Stimulated activated CD8-positive, alpha-beta memory T cell treated with anti-CD3 and anti-CD28 coated beads, Interleukin-12 subunit alpha, Interleukin-12 subunit beta, amount 100 ng/mL, for 4 hours (primary cell): ENCODE measurements around the gene CHCHD6.

Experiments
- DNase-seq: peaks from one replicate; pipeline ENCODE4 v3.0.0-alpha.2; 2020; ENCODE audit warnings: low read depth

Gene CHCHD6

DNA sequence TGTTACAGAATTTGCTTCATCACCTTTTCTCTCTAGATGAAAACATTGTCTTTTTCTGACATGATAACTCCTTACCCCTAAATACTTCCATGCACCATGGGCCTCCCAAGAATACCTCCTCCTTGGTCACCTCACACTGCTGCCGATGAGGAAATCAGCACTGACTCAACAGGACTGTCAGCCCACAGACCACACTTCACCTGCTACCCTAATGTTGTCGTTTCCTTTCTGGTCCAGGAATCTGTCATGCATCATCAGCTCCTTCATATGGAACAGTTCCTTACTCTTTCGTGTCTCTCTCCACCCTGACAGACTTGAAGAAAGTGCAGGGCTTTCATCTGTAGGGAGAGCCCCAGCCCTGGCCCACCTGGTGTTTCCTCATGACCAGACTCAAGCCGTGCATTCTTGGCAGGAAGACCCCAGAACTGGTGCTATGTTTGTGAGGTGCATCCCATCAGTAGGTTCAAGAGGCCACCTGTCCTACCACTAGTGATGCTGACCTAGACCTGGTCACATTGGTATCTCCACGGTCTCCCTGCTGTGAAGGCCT is 237.8 kb downstream of the CHCHD6 start:
- DNase-seq = no peak

DNA sequence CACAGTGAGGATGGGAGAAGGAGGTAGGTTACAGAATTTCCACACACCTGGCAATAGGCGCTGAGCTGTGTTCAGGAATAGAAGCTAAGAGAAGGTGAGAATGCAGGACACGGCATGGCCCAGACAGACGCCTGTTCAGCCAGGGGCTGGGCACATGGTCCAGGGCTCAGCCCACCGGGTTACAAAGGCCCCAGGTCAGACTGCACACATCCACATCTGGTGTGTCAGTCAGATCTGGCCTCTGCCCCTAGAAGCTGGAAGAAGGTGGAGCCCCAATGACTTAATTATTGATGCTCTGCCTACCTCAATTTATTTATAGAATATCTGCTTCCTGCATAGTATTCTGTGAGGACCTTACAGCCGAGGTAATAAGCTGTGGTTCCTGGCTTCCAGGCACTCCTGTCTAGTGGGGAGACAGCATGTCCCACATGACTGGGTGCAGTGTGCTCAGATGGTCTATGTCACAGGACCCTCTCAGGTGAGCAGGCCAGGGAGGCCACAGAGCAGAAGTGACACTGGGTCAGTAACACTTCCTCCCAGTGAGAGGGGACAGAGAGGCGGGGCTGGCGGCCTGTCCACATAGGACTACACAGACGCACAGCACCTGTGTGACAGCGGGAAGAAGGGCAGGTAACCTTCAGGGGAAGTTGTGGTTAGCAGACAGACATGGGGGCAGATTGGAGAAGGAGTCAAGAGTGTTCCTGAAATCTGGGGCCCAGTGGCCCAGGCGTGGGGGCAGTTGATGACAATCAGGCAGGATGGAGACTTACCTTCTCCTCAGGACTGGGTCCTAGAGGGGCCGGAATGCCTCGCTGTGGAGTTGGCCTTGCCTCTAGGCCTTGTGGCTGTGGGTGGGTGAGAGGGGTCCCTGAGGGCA is 240.3 kb downstream of the CHCHD6 start:
- DNase-seq = no peak

DNA sequence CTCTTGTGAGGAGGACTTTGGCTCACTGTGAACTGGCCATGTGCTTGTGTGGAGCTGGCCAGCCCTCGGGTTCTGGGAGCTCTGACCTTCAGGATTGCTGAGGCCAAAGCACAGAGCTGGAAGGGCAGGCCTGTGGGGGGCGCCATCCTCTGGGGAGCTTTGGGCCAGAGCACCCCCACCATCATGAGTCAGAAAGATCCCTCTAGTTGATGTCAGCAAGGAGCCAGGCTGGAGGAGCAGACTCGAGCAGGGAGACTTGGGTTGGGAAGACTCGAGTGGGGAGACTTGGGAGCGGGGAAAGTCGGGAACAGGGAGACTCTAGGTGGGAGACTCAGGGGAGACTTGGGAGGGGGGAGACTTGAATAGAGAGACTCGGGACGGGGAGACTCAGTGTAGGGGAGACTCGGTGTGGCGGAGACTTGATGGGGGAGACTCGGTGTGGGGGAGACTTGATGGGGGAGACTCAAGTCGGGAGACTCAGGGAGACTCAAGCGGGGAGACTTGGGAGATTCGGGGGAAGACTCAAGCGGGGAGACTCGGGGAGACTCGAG is 241.2 kb downstream of the CHCHD6 start:
- no peak for DNase-seq

DNA sequence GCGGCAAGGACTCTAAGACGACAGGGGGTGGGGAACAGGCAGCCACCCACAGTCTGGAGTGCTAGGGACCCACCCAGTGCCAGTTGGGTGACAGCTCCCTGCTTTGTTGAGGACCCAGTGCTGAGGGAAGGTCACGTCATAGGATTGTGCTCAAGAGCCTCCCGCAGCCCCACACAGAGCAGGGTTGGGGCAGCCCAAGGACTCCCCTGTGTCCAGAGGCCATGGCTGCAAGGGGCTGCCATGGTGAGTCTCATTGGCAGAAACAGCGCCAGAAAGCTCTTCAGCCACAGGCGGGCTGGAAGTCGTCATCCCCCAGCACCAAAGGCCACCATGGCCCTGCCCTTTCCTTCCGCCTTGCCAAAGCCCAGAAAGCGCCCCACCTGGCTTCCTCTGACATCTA is 241.9 kb downstream of the CHCHD6 start:
- no peak for DNase-seq

DNA sequence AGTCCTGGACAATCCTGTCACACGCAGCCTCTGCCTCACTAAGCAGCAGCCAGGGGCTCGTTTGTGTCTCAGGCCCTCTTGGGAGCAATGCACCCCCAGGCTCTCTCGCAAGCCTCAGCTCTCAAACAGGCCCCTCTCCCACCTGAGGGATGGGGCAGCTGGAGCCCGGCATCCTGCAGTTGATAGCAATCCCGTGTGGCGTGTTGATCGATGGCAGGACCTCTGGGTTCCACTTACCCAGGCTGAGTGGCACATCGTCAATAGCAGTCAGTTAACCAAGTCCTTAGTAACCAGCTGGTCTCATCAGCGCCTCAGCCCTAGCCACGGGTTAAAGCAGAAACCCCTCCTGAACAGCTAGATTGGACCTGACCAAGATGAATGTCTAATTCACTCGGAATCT is 242.4 kb downstream of the CHCHD6 start:
- no peak for DNase-seq

DNA sequence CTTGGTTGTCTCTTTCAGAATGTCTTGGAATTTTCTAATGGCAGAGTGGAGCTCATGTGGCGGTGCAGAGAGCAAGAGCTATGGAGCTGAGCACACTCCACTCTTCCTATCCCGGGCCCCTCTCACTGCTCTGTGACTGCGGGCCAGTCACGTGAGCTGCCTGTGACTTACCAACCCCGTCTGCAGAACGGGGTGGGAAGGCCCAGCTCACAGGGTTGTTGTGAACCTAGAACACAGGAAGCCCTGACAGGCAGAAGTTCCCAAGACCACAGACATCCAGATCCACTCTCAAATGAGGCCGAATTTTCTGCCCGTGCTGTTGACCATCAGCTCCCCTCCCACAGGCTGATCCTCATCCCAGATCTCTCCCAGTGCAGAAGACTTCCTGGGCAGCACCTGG is 243.4 kb downstream of the CHCHD6 start:
- no peak for DNase-seq

DNA sequence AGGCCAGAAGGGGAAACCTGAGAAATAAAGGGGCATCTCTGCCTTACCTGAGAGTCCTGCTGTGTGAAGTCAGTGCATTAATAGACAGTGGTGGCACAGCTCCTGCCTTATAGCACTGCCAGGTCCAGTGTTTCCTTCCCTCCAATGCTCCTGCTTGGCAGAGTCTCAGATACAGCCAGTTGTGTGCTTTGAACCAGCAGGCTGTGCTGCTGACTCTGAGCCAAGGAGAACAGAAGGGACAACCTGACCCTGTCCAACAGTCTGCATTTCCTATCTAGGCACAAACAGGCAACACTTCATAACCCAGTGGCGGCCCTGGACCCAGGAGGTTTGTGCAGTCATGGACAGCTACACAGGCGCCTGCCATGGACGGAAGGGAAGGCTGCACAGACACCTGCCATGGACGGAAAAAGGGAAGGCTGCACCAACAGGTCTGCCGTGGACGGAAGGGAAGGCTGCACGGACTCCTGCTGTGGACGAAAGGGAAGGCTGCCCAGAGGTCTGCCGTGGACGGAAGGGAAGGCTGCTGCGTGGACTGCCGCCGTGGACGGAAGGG is 245.0 kb downstream of the CHCHD6 start:
- no peak for DNase-seq

DNA sequence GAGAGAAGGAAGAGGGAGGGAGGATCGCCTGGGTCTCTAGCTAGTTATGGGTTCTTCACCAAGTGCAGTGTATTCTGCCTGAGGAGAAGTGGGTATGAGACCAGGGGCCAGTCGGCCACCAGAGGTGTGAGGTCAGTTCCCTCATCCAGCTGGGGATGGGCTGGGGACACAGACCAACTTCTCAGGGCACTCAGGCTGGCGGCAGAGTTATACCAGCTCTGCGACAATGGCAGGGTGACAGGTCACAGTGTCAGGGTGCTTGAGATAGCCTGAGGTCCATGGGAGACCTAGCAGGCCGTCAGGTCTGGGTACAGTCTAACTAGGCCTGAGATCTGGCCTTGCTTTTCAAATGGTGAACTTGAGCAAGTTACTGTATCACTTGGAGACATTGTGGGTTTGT is 247.5 kb downstream of the CHCHD6 start:
- DNase-seq = no peak

DNA sequence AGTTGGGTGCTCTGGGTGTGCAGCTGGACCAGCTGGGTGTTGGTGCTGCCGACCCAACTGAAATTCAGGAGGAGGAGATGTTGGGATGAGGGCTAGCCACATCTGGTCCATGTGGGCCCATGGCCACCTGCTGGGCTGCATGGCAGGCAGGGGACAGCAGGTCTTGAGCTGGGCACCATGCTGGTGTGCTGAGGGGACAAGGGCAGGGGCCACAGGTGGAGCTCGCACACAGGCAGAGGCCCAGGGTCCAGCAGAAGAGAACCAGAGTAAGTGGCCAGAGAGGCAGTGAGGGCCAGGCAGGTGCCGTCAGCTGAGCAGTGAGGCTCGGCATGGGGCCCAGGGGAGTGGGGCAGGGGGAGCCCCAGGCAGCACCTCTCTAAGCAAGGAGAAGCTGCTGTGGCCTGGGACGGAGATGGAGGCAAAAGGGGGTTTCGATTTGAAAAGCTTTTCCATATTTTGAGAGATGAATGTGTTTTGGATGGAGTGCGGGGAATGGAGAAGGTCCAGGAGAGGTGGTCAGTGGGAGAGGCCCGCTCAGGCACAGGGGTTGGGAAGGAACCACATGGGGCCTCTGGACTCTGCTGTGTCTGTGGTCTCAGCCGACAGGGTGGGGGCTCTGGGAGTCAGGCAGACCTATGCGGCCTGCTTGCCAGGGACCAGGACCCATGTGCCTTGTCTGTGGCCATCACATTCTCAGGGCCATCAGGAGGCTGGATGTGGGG is 248.4 kb downstream of the CHCHD6 start:
- DNase-seq = no peak

DNA sequence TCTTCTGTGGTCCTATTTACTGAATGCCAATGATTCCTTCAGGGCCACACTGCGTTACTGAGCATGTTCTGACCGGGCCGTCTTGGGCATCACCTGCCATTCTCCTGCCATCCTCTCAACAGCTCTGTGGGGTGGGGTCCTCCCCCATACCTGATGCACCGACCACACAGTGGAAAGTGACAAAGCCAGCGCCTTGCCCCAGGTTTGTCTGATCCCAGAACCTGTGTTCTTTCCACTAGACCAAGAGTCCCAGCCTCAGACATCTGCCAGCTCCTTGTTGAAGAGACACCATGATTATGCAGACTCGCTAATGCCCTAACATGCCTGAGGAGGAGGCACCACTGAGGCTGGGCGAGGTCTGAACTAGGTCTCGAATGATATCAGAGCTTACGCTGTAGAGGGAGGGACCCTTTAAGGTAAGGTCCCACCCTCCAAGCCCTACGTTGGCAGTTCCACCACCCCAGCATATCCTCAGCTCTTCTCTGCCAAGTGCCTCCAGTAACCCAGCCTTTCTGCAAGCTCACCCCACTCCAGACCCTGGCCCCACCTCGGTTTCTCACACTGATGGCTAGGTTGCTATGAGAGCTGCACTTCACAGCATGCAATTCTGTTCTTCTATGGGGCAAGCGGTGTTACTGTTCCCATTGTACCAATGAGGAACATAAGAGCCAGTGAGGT is 249.1 kb downstream of the CHCHD6 start:
- no peak for DNase-seq

DNA sequence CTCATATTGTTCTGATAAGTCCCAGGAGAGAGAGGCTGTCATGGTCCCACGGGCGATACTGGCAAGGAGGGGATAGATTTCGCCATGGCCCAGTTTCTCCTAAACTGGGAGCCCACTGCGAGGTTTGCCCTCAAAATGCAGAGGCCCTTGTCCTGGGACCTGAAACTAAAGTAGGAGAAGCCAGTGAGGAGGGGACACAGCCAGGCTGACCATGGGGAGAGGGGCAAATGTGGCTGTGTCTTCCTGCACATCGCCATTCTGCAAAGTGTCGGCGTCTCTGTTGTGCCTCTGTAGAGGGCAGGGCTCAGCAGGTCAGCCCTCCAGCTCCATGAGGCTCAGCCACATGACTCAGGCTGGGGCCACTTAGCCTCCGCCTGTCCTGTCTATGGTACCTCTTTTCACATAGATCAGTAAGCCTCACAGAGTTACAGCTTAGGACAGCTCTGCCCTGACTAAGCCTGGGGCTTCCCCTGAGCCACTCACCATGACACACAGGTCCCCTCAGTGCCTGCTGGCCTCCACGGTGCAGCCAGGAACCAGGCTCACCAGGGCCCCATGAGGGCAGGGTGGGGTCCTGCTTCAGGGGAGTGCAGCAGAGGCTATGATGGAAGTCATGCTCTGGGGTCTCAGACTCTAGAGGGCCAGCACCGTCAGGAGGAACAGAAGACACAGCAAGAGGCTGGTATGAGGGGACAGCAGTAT is 250.3 kb downstream of the CHCHD6 start:
- DNase-seq = no peak

DNA sequence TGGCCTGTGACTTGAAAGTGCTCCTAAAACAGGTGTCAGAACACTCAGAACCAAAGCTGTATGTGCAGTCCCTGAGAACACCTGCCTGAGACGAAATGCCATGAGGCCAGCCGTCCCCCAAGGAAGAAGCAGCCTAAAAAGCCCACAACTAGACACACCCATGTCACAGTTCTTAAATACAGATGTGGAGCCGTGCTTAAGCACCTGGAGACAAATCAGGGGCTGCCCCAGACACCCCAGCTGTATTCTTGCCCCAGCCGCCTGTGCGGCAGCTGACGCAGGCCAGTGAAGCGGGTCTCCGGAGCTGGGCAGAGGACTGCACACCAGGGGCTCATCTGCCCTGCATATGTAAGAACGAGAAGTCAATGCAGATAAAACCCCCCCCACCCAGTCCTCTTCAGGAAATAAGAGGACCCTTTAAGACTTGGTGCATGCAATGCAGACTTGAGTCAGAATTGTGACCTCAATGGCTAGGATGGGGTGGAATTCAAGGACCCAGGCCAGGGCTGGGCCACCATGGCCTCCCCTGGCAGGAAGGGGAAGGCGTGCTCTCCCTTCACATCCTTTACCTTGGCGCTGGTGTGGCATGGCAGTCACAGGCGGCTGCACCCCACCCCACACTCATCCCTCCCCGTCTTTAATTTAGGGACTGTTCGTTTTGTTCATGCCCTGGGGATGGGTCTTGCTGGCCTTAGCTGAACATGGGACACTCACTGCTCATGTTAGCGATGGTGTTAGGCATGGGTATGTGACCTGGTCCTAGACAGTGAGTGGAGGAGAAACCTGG is 251.2 kb downstream of the CHCHD6 start:
- no peak for DNase-seq

DNA sequence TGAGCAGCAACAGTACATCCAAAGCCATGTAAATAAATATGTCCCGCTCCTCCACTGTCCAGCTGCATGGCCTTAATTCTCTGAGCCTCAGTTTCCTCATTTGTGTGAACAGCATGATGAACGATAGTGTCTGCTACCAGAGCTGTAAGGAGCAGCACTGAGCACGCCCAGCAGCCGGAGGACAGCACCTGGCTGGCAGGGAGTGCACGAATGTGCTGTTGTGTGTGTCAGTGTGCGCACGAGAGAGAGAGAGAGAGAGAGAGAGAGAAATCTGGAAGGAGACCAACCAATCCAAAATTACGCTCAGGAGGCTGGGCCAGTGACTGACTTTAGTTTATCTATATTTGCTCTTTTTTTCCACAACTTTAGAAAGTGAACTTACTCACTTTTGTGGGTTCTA is 252.3 kb downstream of the CHCHD6 start:
- no peak for DNase-seq

DNA sequence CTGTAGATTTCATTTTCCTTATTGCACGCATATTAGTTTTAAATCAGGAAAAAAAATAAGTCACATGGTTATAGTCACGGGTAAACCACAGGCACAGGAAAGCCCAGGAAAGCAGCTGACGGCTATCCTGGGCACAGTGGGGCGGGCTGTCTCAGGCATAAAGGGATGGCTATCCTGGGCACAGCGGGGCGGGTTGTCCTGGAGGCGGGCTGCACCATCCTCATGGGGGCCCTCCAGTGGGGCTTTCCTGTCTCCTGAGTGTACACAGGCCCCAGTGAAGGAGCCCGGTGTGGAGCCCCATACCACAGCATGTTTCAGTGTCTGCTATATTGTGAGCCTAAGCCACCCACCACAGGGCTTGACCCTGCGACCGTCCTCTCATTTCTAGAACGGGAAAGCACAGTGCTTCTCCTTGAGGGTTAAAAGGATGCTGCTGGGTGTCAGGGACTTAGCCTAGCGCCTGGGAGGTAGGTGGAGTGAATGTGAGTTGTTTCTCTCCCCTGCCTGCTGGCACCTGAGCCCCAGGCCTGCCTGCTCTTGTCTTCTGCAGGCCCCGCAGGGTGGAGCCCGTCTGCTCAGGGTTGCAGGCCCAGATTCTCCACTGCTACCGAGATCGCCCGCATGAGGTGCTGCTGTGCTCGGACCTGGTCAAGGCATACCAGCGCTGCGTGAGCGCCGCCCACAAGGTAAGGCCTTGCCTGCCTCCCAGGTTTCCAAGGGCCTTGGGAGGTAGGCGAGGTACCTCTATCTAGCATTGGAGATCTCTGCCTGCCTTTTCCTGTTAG is 253.0 kb downstream of the CHCHD6 start:
- DNase-seq = no peak

DNA sequence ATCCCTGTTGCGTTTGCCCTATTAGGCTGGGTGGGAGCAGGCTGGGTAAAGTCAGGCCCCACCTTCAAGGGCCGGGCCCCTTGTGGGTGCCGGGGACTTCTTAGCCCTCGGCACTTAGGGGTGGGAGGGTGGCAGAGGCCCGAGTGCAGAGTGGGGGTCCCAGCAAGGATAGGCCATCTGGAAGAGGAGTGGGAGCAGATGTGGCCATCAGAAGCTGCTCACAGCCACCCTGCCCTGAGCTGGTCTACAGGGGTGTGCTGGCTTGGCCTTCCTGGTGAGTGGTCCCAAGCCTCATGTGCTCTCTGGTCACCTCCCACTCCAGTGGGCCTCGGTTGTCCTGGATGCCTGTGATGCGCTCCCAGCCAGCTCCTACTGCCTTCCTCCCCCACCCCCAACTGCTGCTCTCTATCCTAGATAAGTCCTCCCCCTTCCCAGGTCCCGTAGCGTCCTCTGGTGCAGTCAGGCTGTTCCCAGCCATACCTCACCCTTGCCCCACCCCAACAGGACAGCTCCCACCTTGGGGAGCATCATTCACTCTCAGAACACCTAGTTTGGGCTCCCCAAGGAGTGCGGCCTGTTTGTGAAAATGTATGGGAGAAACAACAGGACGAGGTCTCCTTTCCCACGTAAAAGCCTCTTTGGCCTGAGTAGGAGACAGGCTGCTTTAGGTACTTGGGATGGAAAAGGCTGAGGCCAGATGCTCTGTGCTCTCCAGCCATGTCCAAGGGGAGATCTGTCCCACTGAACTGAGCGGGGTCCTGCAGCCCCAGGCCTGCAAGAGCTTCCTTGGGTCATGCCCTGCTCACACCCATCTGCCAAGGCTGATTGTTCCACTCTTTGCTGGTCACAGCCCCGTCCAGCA is 254.0 kb downstream of the CHCHD6 start:
- DNase-seq = no peak

DNA sequence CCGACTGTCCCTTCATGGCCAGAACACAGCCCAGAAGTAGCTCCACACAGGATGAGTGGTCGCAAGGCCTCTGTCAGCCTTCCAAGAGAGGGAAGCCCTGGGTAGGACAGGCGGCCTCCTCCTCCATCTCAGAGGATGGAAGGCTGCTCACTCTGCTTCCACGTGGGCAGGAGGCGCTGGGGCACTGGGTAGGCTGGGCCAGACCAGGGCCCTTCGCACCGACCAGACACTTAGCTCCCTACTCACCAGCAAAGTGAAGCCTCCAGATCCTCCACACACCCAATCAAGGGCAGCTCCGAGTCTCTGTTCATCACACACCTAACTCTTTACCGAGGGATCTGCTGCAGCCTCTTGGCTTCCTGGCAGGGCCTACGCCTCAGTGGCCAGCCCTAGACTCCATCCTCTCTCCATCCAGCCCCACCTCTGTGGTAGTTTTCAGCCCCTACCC is 254.6 kb downstream of the CHCHD6 start:
- DNase-seq = no peak

DNA sequence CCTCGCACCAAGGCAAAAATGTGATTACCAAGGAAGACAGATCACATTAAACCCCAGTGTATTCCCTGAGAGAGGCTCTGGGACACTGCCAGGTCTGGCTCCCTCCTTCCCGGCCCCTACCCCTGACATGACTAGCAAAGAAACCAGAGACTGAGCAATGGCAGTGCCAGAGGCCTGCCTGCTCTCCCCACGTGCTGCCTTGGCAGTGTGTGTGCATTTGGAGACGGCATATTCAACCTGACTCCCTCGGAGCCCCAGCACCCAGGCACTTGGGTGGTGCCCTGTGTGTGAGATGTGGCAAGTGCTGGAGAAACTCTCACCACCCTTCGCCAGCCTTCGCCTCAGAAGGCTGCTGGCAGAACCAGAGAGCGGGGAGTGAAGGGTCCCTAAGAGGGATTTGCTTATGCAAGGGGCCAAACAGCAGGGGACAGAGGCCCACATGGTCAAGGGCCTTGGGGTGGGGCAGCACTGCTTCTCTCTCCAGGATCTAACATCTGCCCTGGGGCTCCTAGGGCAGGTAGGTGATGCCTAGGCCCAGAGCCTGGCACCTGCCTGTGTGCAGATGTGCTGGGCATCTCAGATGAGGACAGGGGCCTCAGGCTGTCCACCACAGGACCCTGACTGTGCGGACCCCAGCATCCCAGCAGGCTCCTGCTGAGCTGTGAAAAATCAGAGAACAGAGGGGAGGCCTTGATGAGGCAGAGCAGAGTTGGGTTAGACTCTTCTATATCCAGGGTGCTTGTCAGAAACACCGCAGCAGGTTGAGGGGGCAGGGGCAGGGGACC is 255.3 kb downstream of the CHCHD6 start:
- no peak for DNase-seq
